Fibroblast of mammary gland (primary cell): ENCODE results near the gene CACNA1C.

ENCODE experiments used
- DNase-seq: peaks from one replicate; pipeline ENCODE4 v3.0.0-alpha.2; 2010; ENCODE audit warnings: low read depth
- H3K4me3 ChIP-seq: 2 replicates; pipeline ENCODE4 v1.5.1; 2011; ENCODE audit warnings: low read depth, mild to moderate bottlenecking, low read length, moderate library complexity; ENCODE audit not compliant: control insufficient read depth
- CTCF ChIP-seq: conservative IDR thresholded peaks from 2 replicates; pipeline ENCODE4 v1.5.1; 2011; ENCODE audit warnings: low read depth, low read length, inconsistent platforms; ENCODE audit not compliant: control insufficient read depth, insufficient read depth

The CACNA1C gene

GRCh38 chr12:2652401-2653081 is 599.8 kb downstream of the CACNA1C start:
- H3K4me3 ChIP-seq = no peak overlapping the region
- no peak for TF ChIP-seq CTCF

GRCh38 chr12:2653461-2653965 is 600.7 kb downstream of the CACNA1C start:
- H3K4me3 ChIP-seq = no peak overlapping the region
- TF ChIP-seq CTCF = no peak
- no peak for DNase-seq

More at GRCh38 chr12:2652401-2653081, 599.8 kb downstream of the CACNA1C start:
- DNase-seq = no peak

- no peak for TF ChIP-seq CTCF
- H3K4me3 ChIP-seq = no peak overlapping the region
- no peak for DNase-seq
Observed at GRCh38 chr12:2654311-2654710, 601.5 kb downstream of the CACNA1C start.

- no peak for TF ChIP-seq CTCF
- no peak overlapping the region for H3K4me3 ChIP-seq
- DNase-seq = no peak
Observed at GRCh38 chr12:2654741-2655140, 602.0 kb downstream of the CACNA1C start.

- no peak for TF ChIP-seq CTCF
- H3K4me3 ChIP-seq = no peak overlapping the region
- DNase-seq = no peak
Observed at GRCh38 chr12:2662524-2662923, 609.7 kb downstream of the CACNA1C start.

GRCh38 chr12:2664721-2665577 is 612.2 kb downstream of the CACNA1C start:
- TF ChIP-seq CTCF = no peak
- no peak for DNase-seq
- H3K4me3 ChIP-seq = no peak overlapping the region
